ENCODE results near the gene ARHGAP6. TPM values are rescaled to one million over a fixed set of nuclear protein-coding genes. Genes with fewer than 3 reads are reported as not detected.

Gene ARHGAP6
- total RNA-seq, 1 experiment from 2014 or later, result 0.10 TPM

DNA sequence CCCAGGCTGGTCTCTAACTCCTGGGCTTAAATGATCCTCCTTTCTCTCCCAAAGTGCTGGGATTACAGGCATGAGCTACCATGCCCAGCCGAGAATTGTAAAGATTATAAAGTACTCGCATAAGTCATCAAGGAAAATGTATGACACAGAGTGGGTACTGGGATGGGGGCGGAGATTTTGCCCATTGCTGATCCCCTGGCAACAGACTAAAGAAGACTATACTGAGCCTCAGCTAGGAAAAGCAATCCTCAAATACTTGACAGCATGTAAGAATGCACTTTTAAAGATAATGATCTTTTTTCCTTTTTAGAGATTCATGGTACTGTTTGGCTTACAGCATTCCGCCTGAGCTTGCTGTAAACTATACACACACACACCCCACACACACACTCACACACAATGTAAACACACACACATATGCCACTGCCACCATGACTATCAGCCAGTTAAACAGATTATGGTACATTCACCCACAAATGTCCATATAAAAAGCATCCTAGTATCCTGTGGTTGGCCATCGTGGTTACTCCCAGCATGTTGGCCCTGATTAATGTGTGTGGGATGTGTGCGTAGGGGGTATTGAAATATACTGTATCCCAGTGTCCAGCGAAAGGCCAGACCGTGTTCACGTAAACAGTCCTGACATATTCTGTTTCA, 259.5 kb downstream of the ARHGAP6 start:
- Histone ChIP-seq H3K4me2 (ENCODE audit: low read length) (no peak overlapping the region), H3K4me1 (ENCODE audit: control insufficient read depth in 1 of 2, insufficient read depth in 2 of 2, low read length in 2 of 2) (no peaks in the 10 kb centered on the region), H2AFZ (ENCODE audit: low read depth, low read length, poor library complexity, severe bottlenecking) (no peak overlapping the region), H3K79me2 (ENCODE audit: insufficient read depth, low read length) (no peaks in the 10 kb centered on the region), H3K9me3 (ENCODE audit: control insufficient read depth in 1 of 2, insufficient read depth in 1 of 2, low read depth in 1 of 2, low read length in 2 of 2) (no peaks in the 10 kb centered on the region), H3K4me3 (replicated peaks in 1 of 2; ENCODE audit: low read depth in 1 of 2, low read length in 2 of 2) (no peak overlapping the region), H3K27ac (ENCODE audit: low read depth, low read length) (no peak overlapping the region), H3K9me2 (ENCODE audit: insufficient read depth) (no peaks in the 10 kb centered on the region), H3K27me3 (ENCODE audit: insufficient read depth, low read length) (no peaks in the 10 kb centered on the region), H3K9ac (ENCODE audit: low read length) (no peak overlapping the region), H3K36me3 (ENCODE audit: control insufficient read depth in 1 of 2, insufficient read depth in 2 of 2, low read length in 2 of 2) (no peaks in the 10 kb centered on the region), H4K20me1 (ENCODE audit: insufficient read depth) (no peaks in the 10 kb centered on the region)
- intact Hi-C loops (cut with micrococcal nuclease), result no loop called here
- DNase-seq (ENCODE audit: low read depth, low spot score) (no peak), ATAC-seq (no peak)
- TF ChIP-seq POLR2AphosphoS5 (IDR thresholded peaks at IDR 0.05; ENCODE audit: low read depth, low read length) (no peak), ZNF274 (IDR thresholded peaks at IDR 0.05; ENCODE audit: low read depth, low read length) (no peak), SIN3A (IDR thresholded peaks at IDR 0.05; ENCODE audit: low read depth) (no peak)
- TF ChIP-seq, protein P1, sequence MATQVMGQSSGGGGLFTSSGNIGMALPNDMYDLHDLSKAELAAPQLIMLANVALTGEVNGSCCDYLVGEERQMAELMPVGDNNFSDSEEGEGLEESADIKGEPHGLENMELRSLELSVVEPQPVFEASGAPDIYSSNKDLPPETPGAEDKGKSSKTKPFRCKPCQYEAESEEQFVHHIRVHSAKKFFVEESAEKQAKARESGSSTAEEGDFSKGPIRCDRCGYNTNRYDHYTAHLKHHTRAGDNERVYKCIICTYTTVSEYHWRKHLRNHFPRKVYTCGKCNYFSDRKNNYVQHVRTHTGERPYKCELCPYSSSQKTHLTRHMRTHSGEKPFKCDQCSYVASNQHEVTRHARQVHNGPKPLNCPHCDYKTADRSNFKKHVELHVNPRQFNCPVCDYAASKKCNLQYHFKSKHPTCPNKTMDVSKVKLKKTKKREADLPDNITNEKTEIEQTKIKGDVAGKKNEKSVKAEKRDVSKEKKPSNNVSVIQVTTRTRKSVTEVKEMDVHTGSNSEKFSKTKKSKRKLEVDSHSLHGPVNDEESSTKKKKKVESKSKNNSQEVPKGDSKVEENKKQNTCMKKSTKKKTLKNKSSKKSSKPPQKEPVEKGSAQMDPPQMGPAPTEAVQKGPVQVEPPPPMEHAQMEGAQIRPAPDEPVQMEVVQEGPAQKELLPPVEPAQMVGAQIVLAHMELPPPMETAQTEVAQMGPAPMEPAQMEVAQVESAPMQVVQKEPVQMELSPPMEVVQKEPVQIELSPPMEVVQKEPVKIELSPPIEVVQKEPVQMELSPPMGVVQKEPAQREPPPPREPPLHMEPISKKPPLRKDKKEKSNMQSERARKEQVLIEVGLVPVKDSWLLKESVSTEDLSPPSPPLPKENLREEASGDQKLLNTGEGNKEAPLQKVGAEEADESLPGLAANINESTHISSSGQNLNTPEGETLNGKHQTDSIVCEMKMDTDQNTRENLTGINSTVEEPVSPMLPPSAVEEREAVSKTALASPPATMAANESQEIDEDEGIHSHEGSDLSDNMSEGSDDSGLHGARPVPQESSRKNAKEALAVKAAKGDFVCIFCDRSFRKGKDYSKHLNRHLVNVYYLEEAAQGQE (IDR thresholded peaks at IDR 0.05; ENCODE audit: low read depth), result no peak
- ChIA-PET POLR2A (no interaction called here), RAD21 (ENCODE audit: low non-redundant PET in 1 of 2, low total read pairs in 2 of 2, uncharacterized antibody in 2 of 2, unreplicated experiment in 2 of 2) (no interaction called here), CTCF (no interaction called here)
- no TSS peak for BruUV-seq (replicated peaks)

DNA sequence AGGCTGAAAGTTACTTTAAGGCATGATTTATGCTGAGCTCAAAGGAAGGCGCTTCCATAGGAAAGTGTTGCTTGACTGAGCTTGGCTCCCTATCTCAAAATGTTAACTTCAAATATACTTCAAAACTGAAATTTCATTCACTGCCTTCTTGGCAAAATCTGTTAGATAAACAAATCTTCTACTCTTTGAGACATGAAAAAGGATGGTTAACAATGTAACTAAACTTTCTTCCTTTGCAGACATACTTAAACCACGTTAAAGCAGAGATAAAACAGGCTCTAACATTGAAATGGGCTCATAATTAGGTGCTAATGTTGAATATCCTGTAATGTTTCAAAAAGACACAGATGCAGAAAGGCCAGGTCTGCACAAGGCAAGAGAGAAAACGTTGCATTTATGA, 262.1 kb downstream of the ARHGAP6 start:
- no TSS peak for BruUV-seq (replicated peaks)
- no peak overlapping the region for H3K4me2 ChIP-seq (ENCODE audit: low read length)
- H3K79me2 ChIP-seq (ENCODE audit: insufficient read depth, low read length), result no peaks in the 10 kb centered on the region
- CTCF ChIA-PET, result no interaction called here
- RAD21 ChIA-PET (ENCODE audit: low non-redundant PET in 1 of 2, low total read pairs in 2 of 2, uncharacterized antibody in 2 of 2, unreplicated experiment in 2 of 2), result no interaction called here
- no peak overlapping the region for H2AFZ ChIP-seq (ENCODE audit: low read depth, low read length, poor library complexity, severe bottlenecking)
- no peaks in the 10 kb centered on the region for H3K9me2 ChIP-seq (ENCODE audit: insufficient read depth)
- H3K36me3 ChIP-seq (ENCODE audit: control insufficient read depth in 1 of 2, insufficient read depth in 2 of 2, low read length in 2 of 2), result no peaks in the 10 kb centered on the region
- TF ChIP-seq YY1 (IDR thresholded peaks at IDR 0.05; ENCODE audit: extremely low read depth, insufficient replicate concordance, low read depth, low read length), result no peak
- TF ChIP-seq, protein P1 (IDR thresholded peaks at IDR 0.05; ENCODE audit: low read depth), result no peak
- no peak for TF ChIP-seq CBX3 (IDR thresholded peaks at IDR 0.05; ENCODE audit: low read depth)
- no peak overlapping the region for H3K27ac ChIP-seq (ENCODE audit: low read depth, low read length)
- intact Hi-C loops (cut with micrococcal nuclease), result no loop called here
- no peaks in the 10 kb centered on the region for H3K4me1 ChIP-seq (ENCODE audit: control insufficient read depth in 1 of 2, insufficient read depth in 2 of 2, low read length in 2 of 2)
- ATAC-seq (no peak), DNase-seq (ENCODE audit: low read depth, low spot score) (no peak)
- no peaks in the 10 kb centered on the region for H4K20me1 ChIP-seq (ENCODE audit: insufficient read depth)
- H3K4me3 ChIP-seq (replicated peaks in 1 of 2; ENCODE audit: low read depth in 1 of 2, low read length in 2 of 2), result no peak overlapping the region
- H3K27me3 ChIP-seq (ENCODE audit: insufficient read depth, low read length), result no peaks in the 10 kb centered on the region
- no peaks in the 10 kb centered on the region for H3K9me3 ChIP-seq (ENCODE audit: control insufficient read depth in 1 of 2, insufficient read depth in 1 of 2, low read depth in 1 of 2, low read length in 2 of 2)
- H3K9ac ChIP-seq (ENCODE audit: low read length), result no peak overlapping the region
- POLR2A ChIA-PET, result no interaction called here

Data from HCT116 (cell line).